K562 (cell line): ENCODE results near the gene DCHS2. TPM values are rescaled to one million over a fixed set of nuclear protein-coding genes. Genes with fewer than 3 reads are reported as not detected.

Source experiments
- ATAC-seq: fragments of 200-7000 bp; cut with Tn5 transposase; 3 replicates; pipeline ENCODE4 v1.9.1; 2020; ENCODE audit warnings: moderate library complexity
- BruUV-seq: library from RNA; stranded (reverse); fragments of 400-500 nt; replicated peaks from 2 replicates; lab custom pipeline; 2021; lab: Mats Ljungman, UMichigan
- CTCF ChIA-PET: fragments of 300-600 bp; formaldehyde crosslinking; extraction: SDS; loops from one replicate; lab custom pipeline; 2021; ENCODE audit warnings: low intra/inter-chr PET ratio; lab: Yijun Ruan, JAX
- POLR2A ChIA-PET: fragments of 300-600, 350-650 bp; sonication (Branson Sonifier 250); formaldehyde crosslinking; extraction: SDS; loops from one replicate; lab custom pipeline; 2021; ENCODE audit warnings: antibody characterized with exemption, inconsistent platforms; lab: Yijun Ruan, JAX
- DNase-seq, 4 experiments: peaks; one replicate each; pipeline versions ENCODE4 v3.0.0 to v3.0.0-alpha.2; 2011 to 2018; ENCODE audit warnings: low spot score in 3 of 4, mixed read lengths in 3 of 4; ENCODE audit errors: extremely low read depth in 1 of 4
- FAIRE-seq: peaks from 2 replicates; lab custom pipeline; 2011; peaks lifted over from hg19 to GRCh38; lab: Jason Lieb, UNC
- H2AFZ ChIP-seq: 2 replicates; pipeline ENCODE4 v1.6.0; 2011; ENCODE audit warnings: low read depth, low read length, control low read depth, inconsistent platforms
- H3K27ac ChIP-seq: fragments of 200-600 bp; 3 replicates; pipeline ENCODE4 v1.8.0; 2011; ENCODE audit warnings: low read depth, mild to moderate bottlenecking, control low read depth, inconsistent platforms, low read length, moderate library complexity, mixed read lengths; ENCODE audit errors: extremely low read depth
- H3K27me3 ChIP-seq, 2 experiments: fragments of 300-600 bp in 1 of 2; 2 replicates in 1 of 2; 3 replicates in 1 of 2; pipeline versions ENCODE4 v1.6.0 to v1.8.0; 2011; ENCODE audit warnings: inconsistent platforms in 2 of 2, low read length in 2 of 2, mild to moderate bottlenecking in 1 of 2, mixed read lengths in 1 of 2, moderate library complexity in 1 of 2; ENCODE audit not compliant: control insufficient read depth in 2 of 2, insufficient read depth in 2 of 2
- H3K36me3 ChIP-seq: fragments of 300-600 bp; 3 replicates; pipeline ENCODE4 v1.8.0; 2011; ENCODE audit warnings: mild to moderate bottlenecking, low read length, inconsistent platforms; ENCODE audit not compliant: control insufficient read depth, insufficient read depth
- H3K4me1 ChIP-seq, 2 experiments: fragments of 200-600 bp in 1 of 2; replicated peaks in 1 of 2; 2 replicates in 1 of 2; 3 replicates in 1 of 2; pipeline versions ENCODE4 v1.5.1 to v1.8.0; 2011; ENCODE audit warnings: inconsistent platforms in 2 of 2, low read length in 2 of 2, mild to moderate bottlenecking in 1 of 2, mixed read lengths in 1 of 2, moderate library complexity in 1 of 2; ENCODE audit not compliant: control insufficient read depth in 2 of 2, insufficient read depth in 2 of 2
- H3K4me2 ChIP-seq: 2 replicates; pipeline ENCODE4 v1.6.1; 2011; ENCODE audit warnings: low read length, control low read depth, inconsistent platforms, mixed read lengths; ENCODE audit not compliant: insufficient read depth
- H3K4me3 ChIP-seq: fragments of 200-600 bp; sonication (generic), shearing (Covaris generic); 2 replicates; pipeline ENCODE4 v1.5.1; 2016; ENCODE audit warnings: control low read depth, inconsistent platforms
- H3K79me2 ChIP-seq: fragments of 200-600 bp; 3 replicates; pipeline ENCODE4 v1.8.0; 2011; ENCODE audit warnings: low read length, inconsistent platforms; ENCODE audit not compliant: control insufficient read depth, insufficient read depth
- H3K9ac ChIP-seq, 2 experiments: 2 replicates each; pipeline versions ENCODE4 v1.6.0 to v1.6.1; 2011; ENCODE audit warnings: low read depth in 2 of 2, low read length in 2 of 2, control low read depth in 1 of 2, inconsistent platforms in 1 of 2, mild to moderate bottlenecking in 1 of 2, mixed read lengths in 1 of 2; ENCODE audit not compliant: insufficient read depth in 1 of 2
- H3K9me1 ChIP-seq: one replicate; pipeline ENCODE4 v1.6.0; 2011; ENCODE audit warnings: inconsistent platforms, mild to moderate bottlenecking, low read length, moderate library complexity; ENCODE audit not compliant: control insufficient read depth, insufficient read depth
- H3K9me3 ChIP-seq: replicated peaks from 2 replicates; pipeline ENCODE4 v1.5.1; 2011; ENCODE audit warnings: low read depth, low read length, inconsistent platforms; ENCODE audit not compliant: control insufficient read depth, insufficient read depth
- H4K20me1 ChIP-seq: replicated peaks from 2 replicates; pipeline ENCODE4 v1.6.1; 2011; ENCODE audit warnings: low read length, inconsistent platforms, mixed read lengths; ENCODE audit not compliant: control insufficient read depth, insufficient read depth
- CEBPG ChIP-seq, 3 experiments: fragments of 200-800 bp in 1 of 3; sonication (Bioruptor generic) in 1 of 3; sonication (generic) in 1 of 3; formaldehyde crosslinking in 1 of 3; IDR thresholded peaks in 2 of 3; conservative IDR thresholded peaks in 1 of 3; 2 replicates each; pipeline versions ENCODE4 v1.6.1 to v1.8.0; 2016 to 2022; ENCODE audit warnings: missing compliant biosample characterization in 2 of 3, missing genetic modification characterization in 2 of 3, mild to moderate bottlenecking in 1 of 3, missing genetic modification reagents in 1 of 3
- ETS2 ChIP-seq: IDR thresholded peaks from 2 replicates; pipeline ENCODE4 v1.6.1; 2016; ENCODE audit warnings: borderline replicate concordance, missing genetic modification characterization, mild to moderate bottlenecking, moderate library complexity, missing compliant biosample characterization; ENCODE audit not compliant: poor library complexity, severe bottlenecking
- HCFC1 ChIP-seq: IDR thresholded peaks from 2 replicates; pipeline ENCODE4 v1.6.1; 2012; ENCODE audit warnings: low read depth, low read length, improper control_type of control experiment
- KLF13 ChIP-seq: fragments of 450-650 bp; IDR thresholded peaks from 2 replicates; pipeline ENCODE4 v1.6.1; 2016; ENCODE audit warnings: missing genetic modification characterization, low read depth, mild to moderate bottlenecking, missing compliant biosample characterization, moderate library complexity, borderline replicate concordance
- L3MBTL2 ChIP-seq: fragments of 450-650 bp; IDR thresholded peaks from 2 replicates; pipeline ENCODE4 v1.6.1; 2016; ENCODE audit warnings: mild to moderate bottlenecking, moderate library complexity
- NEUROD1 ChIP-seq: fragments of 150-350 bp; IDR thresholded peaks from 2 replicates; pipeline ENCODE4 v1.6.1; 2014; ENCODE audit warnings: borderline replicate concordance, low read length, low read depth; ENCODE audit not compliant: partially characterized antibody
- STAT5A ChIP-seq: IDR thresholded peaks from 2 replicates; pipeline ENCODE4 v1.6.1; 2012; ENCODE audit warnings: low read length, inconsistent platforms, borderline replicate concordance
- ZNF282 ChIP-seq: sonication (generic); formaldehyde crosslinking; IDR thresholded peaks from 2 replicates; pipeline ENCODE4 v1.8.1; 2023; ENCODE audit warnings: missing genetic modification reagents
- ZNF436 ChIP-seq: fragments of 250-450, 450-650 bp; sonication (Bioruptor Pico); formaldehyde crosslinking; IDR thresholded peaks from 2 replicates; pipeline ENCODE4 v1.7.0; 2020; ENCODE audit warnings: mild to moderate bottlenecking
- ZNF444 ChIP-seq: fragments of 250-450 bp; sonication (Bioruptor Pico); IDR thresholded peaks from 2 replicates; pipeline ENCODE4 v1.4.0; 2020; ENCODE audit warnings: mild to moderate bottlenecking, moderate library complexity
- ZNF668 ChIP-seq: fragments of 250-450 bp; sonication (Bioruptor Pico); IDR thresholded peaks from 2 replicates; pipeline ENCODE4 v1.8.0; 2022; ENCODE audit warnings: mild to moderate bottlenecking, inconsistent platforms
- WGBS: fragments of 100-300 bp; shearing (Covaris generic); methylation state at CpG from one replicate; pipeline ENCODE4 v1.1.6; 2016; ENCODE audit warnings: low coverage, mixed read lengths; ENCODE audit not compliant: insufficient coverage; ENCODE audit errors: missing lambda C conversion rate; 5-methylcytosine and 5-hydroxymethylcytosine counted together
- in situ Hi-C: fragments of 300-500 bp; cut with MboI; formaldehyde crosslinking; loops from 4 replicates; pipeline ENCODE4 v1.15.0; 2018; ENCODE audit warnings: inconsistent platforms, mixed read lengths
- intact Hi-C: fragments of 100-400 bp; cut with micrococcal nuclease; formaldehyde crosslinking; loops from 2 replicates; pipeline ENCODE4 v1.14.2; 2022
- polyA plus RNA-seq, 8 experiments: library from polyadenylated mRNA; depleted of rRNA in 4 of 8; stranded (reverse) in 5 of 8; unstranded in 3 of 8; fragments of >200 nt; fragmentation: Nextera tagmentation in 2 of 8; fragmentation: Illumina TruSeq in 1 of 8; extraction: Ambion mirVana in 2 of 8; extraction: Trizol in 1 of 8; gene quantifications; 2 replicates each; pipeline versions ENCODE4 v1.2.1 to v1.2.3, GENCODE V29; 2011 to 2014; ENCODE audit warnings: inconsistent platforms in 1 of 8, missing spikeins in 1 of 8
- total RNA-seq, 7 experiments: library from RNA; depleted of rRNA in 6 of 7; stranded (reverse); fragments of >200 nt in 6 of 7; fragmentation: Illumina TruSeq in 2 of 7; extraction: Trizol in 2 of 7; gene quantifications; 2 replicates each; pipeline versions ENCODE4 v1.2.1 to v1.2.3, GENCODE V29; 2011 to 2021; ENCODE audit warnings: low replicate concordance in 1 of 7
- TF ChIP-seq, protein P1 (sequence below): fragments of 450-650 bp; formaldehyde crosslinking; IDR thresholded peaks from 2 replicates; pipeline ENCODE4 v1.4.0; 2022; ENCODE audit warnings: mild to moderate bottlenecking, moderate library complexity
- TF ChIP-seq, protein P2 (sequence below): fragments of 450-650 bp; IDR thresholded peaks from 2 replicates; pipeline ENCODE4 v1.7.0; 2016; ENCODE audit warnings: borderline replicate concordance
- TF ChIP-seq, protein P3 (sequence below): sonication (generic); formaldehyde crosslinking; IDR thresholded peaks from 2 replicates; pipeline ENCODE4 v1.8.0; 2022; ENCODE audit warnings: missing genetic modification reagents, mild to moderate bottlenecking, borderline replicate concordance
- TF ChIP-seq, protein P4 (sequence below): fragments of 450-650 bp; IDR thresholded peaks from 2 replicates; pipeline ENCODE4 v1.6.1; 2016; ENCODE audit warnings: borderline replicate concordance

The DCHS2 gene
- total and polyA plus RNA-seq, 9 of the 15 experiments (the other 6 are each of a cell fraction or from before 2014, with no cell fraction given), result 0.49 to 7.1 (median 5.3) TPM

DNA sequence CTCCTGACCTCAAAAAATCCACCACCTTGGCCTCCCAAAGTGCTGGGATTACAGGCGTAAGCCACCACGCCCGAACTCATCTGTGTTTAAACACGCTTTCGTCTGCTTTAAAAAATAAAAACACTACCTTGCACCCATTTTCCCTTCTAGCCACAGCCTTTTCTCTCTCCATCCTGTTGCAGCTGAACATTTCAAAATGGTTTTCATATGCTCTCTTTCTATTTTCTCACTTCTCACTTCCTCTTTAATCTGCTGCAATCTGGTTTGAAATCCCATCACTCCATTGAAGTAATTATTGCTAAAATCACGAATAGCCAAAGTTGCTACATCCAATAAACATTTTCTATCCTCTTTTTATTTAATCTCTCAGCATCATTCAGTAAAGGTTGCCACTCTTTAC lies 70.0 kb downstream of the DCHS2 start (continued):
- TF ChIP-seq, protein P1, sequence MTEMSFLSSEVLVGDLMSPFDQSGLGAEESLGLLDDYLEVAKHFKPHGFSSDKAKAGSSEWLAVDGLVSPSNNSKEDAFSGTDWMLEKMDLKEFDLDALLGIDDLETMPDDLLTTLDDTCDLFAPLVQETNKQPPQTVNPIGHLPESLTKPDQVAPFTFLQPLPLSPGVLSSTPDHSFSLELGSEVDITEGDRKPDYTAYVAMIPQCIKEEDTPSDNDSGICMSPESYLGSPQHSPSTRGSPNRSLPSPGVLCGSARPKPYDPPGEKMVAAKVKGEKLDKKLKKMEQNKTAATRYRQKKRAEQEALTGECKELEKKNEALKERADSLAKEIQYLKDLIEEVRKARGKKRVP (CRISPR knock-in tag), result no peak
- no peak for TF ChIP-seq L3MBTL2

DNA sequence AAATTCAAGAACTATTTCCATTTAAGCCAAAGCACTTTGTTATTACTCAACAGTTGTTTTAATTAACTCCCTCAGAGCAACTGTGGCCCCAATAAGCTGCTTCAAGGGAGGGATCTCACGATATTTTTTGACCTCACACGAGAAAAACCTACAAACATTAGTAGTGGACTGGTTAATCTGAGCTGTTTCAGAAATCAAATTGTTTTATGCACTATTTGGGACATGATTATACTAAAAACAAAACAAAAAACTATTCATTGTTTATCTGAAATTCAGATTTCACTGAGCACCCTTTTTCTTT lies 74.3 kb downstream of the DCHS2 start:
- CTCF ChIA-PET, result no interaction called here
- intact Hi-C loops, result loop anchor here (2.0 kb wide), 2 partner anchors 41 to 89 kb away; no protein-coding TSS in a partner anchor
- no peak for TF ChIP-seq ETS2 (tag)
- TF ChIP-seq L3MBTL2, result 0 out of 2 replicates have a peak, but pooled peaks have one; percentile 6
- TF ChIP-seq, protein P2, sequence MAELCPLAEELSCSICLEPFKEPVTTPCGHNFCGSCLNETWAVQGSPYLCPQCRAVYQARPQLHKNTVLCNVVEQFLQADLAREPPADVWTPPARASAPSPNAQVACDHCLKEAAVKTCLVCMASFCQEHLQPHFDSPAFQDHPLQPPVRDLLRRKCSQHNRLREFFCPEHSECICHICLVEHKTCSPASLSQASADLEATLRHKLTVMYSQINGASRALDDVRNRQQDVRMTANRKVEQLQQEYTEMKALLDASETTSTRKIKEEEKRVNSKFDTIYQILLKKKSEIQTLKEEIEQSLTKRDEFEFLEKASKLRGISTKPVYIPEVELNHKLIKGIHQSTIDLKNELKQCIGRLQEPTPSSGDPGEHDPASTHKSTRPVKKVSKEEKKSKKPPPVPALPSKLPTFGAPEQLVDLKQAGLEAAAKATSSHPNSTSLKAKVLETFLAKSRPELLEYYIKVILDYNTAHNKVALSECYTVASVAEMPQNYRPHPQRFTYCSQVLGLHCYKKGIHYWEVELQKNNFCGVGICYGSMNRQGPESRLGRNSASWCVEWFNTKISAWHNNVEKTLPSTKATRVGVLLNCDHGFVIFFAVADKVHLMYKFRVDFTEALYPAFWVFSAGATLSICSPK, result no peak
- TF ChIP-seq CEBPG (CRISPR knock-in tag; IDR thresholded peaks at IDR 0.05), result no peak
- peak; percentile 42 to 44; a peak in 2 of 4 replicates for TF ChIP-seq CEBPG (tag; conservative IDR thresholded peaks at IDR 0.05 in 1 of 2, IDR thresholded peaks at IDR 0.05 in 1 of 2)
- no peak for TF ChIP-seq NEUROD1
- TF ChIP-seq, protein P3, sequence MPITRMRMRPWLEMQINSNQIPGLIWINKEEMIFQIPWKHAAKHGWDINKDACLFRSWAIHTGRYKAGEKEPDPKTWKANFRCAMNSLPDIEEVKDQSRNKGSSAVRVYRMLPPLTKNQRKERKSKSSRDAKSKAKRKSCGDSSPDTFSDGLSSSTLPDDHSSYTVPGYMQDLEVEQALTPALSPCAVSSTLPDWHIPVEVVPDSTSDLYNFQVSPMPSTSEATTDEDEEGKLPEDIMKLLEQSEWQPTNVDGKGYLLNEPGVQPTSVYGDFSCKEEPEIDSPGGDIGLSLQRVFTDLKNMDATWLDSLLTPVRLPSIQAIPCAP (CRISPR knock-in tag), result no peak
- TF ChIP-seq ZNF282 (CRISPR knock-in tag), result no peak
- no peak for TF ChIP-seq STAT5A
- TF ChIP-seq, protein P4, sequence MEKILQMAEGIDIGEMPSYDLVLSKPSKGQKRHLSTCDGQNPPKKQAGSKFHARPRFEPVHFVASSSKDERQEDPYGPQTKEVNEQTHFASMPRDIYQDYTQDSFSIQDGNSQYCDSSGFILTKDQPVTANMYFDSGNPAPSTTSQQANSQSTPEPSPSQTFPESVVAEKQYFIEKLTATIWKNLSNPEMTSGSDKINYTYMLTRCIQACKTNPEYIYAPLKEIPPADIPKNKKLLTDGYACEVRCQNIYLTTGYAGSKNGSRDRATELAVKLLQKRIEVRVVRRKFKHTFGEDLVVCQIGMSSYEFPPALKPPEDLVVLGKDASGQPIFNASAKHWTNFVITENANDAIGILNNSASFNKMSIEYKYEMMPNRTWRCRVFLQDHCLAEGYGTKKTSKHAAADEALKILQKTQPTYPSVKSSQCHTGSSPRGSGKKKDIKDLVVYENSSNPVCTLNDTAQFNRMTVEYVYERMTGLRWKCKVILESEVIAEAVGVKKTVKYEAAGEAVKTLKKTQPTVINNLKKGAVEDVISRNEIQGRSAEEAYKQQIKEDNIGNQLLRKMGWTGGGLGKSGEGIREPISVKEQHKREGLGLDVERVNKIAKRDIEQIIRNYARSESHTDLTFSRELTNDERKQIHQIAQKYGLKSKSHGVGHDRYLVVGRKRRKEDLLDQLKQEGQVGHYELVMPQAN, result no peak
- no peak for TF ChIP-seq HCFC1
- TF ChIP-seq ZNF436 (CRISPR knock-in tag), result no peak
- no peak for TF ChIP-seq ZNF668 (CRISPR knock-in tag)
- TF ChIP-seq ZNF444, result no peak
- TF ChIP-seq KLF13 (tag), result no peak

More for the DNA sequence above, 74.3 kb downstream of the DCHS2 start:
- Histone ChIP-seq H3K4me2 (peak overlapping the region; percentile 85), H3K79me2 (peaks cover 3% of the 10 kb centered on the region; the same call in 2 of the 3 replicates), H3K9me1 (no peaks in the 10 kb centered on the region), H3K27ac (peak overlapping the region; percentile 65), H3K9me3 (no peaks in the 10 kb centered on the region), H3K27me3 (no peaks in the 10 kb centered on the region), H3K36me3 (no peaks in the 10 kb centered on the region), H3K4me3 (peak overlapping the region; percentile 41), H3K4me1 (peaks cover 0 to 8% of the 10 kb centered on the region in 2 experiments; a peak in 4 of 5 replicates), H3K9ac (peak overlapping the region in 1 of 2 experiments; percentile 66; a peak in 2 of 4 replicates), H4K20me1 (no peaks in the 10 kb centered on the region), H2AFZ (peak overlapping the region; percentile 91)
- DNase-seq, result peak in 1 of 4 experiments; percentile 16
- 5% methylated on average over 2 of the region's 2 CpGs for WGBS
- POLR2A ChIA-PET, result interaction anchor here (0.6 to 2.4 kb wide), 6 partner anchors 8 to 987 kb away, joined by 3 to 7 read pairs (median 3); no protein-coding TSS in a partner anchor
- peak; percentile 56 for ATAC-seq
- in situ Hi-C loops, result no loop called here
- BruUV-seq, result no TSS peak
- FAIRE-seq, result no peak
